ENCODE results near the gene TCF4.

The TCF4 gene

GRCh38 chr18:55407191-55407590, 180.8 kb downstream of the TCF4 start:
- no peak for TF ChIP-seq CTCF (IDR thresholded peaks at IDR 0.05)

- no peak for TF ChIP-seq CTCF (IDR thresholded peaks at IDR 0.05)
These were observed 181.5 kb downstream of the TCF4 start for GRCh38 chr18:55406451-55406991.

- TF ChIP-seq CTCF (IDR thresholded peaks at IDR 0.05) = no peak
These were observed 182.0 kb downstream of the TCF4 start for GRCh38 chr18:55405893-55406406.

- no peak for TF ChIP-seq CTCF (IDR thresholded peaks at IDR 0.05)
These were observed 182.5 kb downstream of the TCF4 start for GRCh38 chr18:55405475-55405874.

GRCh38 chr18:55404832-55405465, 183.0 kb downstream of the TCF4 start:
- no peak for TF ChIP-seq CTCF (IDR thresholded peaks at IDR 0.05)

- no peak for TF ChIP-seq CTCF (IDR thresholded peaks at IDR 0.05)
These were observed 183.7 kb downstream of the TCF4 start for GRCh38 chr18:55404136-55404830.

- no peak for TF ChIP-seq CTCF (IDR thresholded peaks at IDR 0.05)
These were observed 184.5 kb downstream of the TCF4 start for GRCh38 chr18:55403421-55403949.

Measured in LNCAP (cell line).